Smooth muscle cell (in vitro differentiated cells): ENCODE data around the gene ARHGEF11. TPM values are rescaled to one million over a fixed set of nuclear protein-coding genes. Genes with fewer than 3 reads are reported as not detected.
"Not testable (repeated sequence)": the region's sequence is repeated elsewhere in the genome, so short reads cannot be mapped to it uniquely, and the experiment has no call there.

ENCODE experiments used
- DNase-seq: peaks from one replicate; lab custom pipeline; 2025; ENCODE audit not compliant: unreplicated experiment; lab: John Stamatoyannopoulos, UW
- H2AFZ ChIP-seq: fragments of 200-600 bp; sonication (generic); 2 replicates; pipeline ENCODE4 v1.6.0; 2016; ENCODE audit warnings: antibody characterized with exemption, low read depth, mild to moderate bottlenecking
- H3F3A ChIP-seq: fragments of 200-600 bp; sonication (generic); 2 replicates; pipeline ENCODE4 v1.6.0; 2017; ENCODE audit warnings: antibody characterized with exemption, low read depth
- H3K27ac ChIP-seq: fragments of 200-600 bp; sonication (generic); 2 replicates; pipeline ENCODE4 v1.5.1; 2016; ENCODE audit warnings: low read depth, mild to moderate bottlenecking
- H3K27me3 ChIP-seq: fragments of 200-600 bp; sonication (generic); 2 replicates; pipeline ENCODE4 v1.6.1; 2016; ENCODE audit warnings: low read depth, mild to moderate bottlenecking
- H3K36me3 ChIP-seq: fragments of 200-600 bp; sonication (generic); 2 replicates; pipeline ENCODE4 v1.5.1; 2016; ENCODE audit warnings: low read depth
- H3K4me1 ChIP-seq: fragments of 200-600 bp; sonication (generic); 2 replicates; pipeline ENCODE4 v1.5.1; 2016; ENCODE audit warnings: low read depth
- H3K4me2 ChIP-seq: fragments of 200-600 bp; sonication (generic); 2 replicates; pipeline ENCODE4 v1.6.0; 2016; ENCODE audit warnings: mild to moderate bottlenecking
- H3K4me3 ChIP-seq: fragments of 200-600 bp; sonication (generic); 2 replicates; pipeline ENCODE4 v1.5.1; 2016; ENCODE audit warnings: mild to moderate bottlenecking
- H3K79me2 ChIP-seq: fragments of 200-600 bp; sonication (generic); 2 replicates; pipeline ENCODE4 v1.6.0; 2016; ENCODE audit warnings: low read depth, mild to moderate bottlenecking
- H3K9ac ChIP-seq: fragments of 200-600 bp; sonication (generic); 2 replicates; pipeline ENCODE4 v1.6.0; 2016; ENCODE audit warnings: low read depth
- H3K9me3 ChIP-seq: fragments of 200-600 bp; sonication (generic); replicated peaks from 2 replicates; pipeline ENCODE4 v1.5.1; 2016; ENCODE audit warnings: low read depth
- H4K20me1 ChIP-seq: fragments of 200-600 bp; sonication (generic); 2 replicates; pipeline ENCODE4 v1.6.0; 2016; ENCODE audit warnings: low read depth
- WGBS: methylation state at CpG from one replicate; pipeline ENCODE4 v1.1.7; 2016; ENCODE audit warnings: low lambda C conversion rate; 5-methylcytosine and 5-hydroxymethylcytosine counted together
- polyA plus RNA-seq: library from polyadenylated mRNA; unstranded; fragments of >200 nt; fragmentation: Nextera tagmentation; extraction: Ambion mirVana; gene quantifications from 2 replicates; pipeline ENCODE4 v1.2.1, GENCODE V29; 2016
- total RNA-seq: library from RNA; depleted of rRNA; stranded (reverse); fragments of >200 nt; gene quantifications from 2 replicates; pipeline ENCODE4 v1.2.3, GENCODE V29; 2014
- TF ChIP-seq, protein P1 (sequence below): fragments of 200-600 bp; sonication (generic); IDR thresholded peaks from 2 replicates; pipeline ENCODE4 v1.5.1; 2017; ENCODE audit warnings: borderline replicate concordance, mild to moderate bottlenecking, antibody characterized with exemption; ENCODE audit not compliant: insufficient read depth, poor library complexity, severe bottlenecking

Gene ARHGEF11
- total and polyA plus RNA-seq, 2 experiments from 2014 or later = 15.1 to 20.1 TPM

DNA sequence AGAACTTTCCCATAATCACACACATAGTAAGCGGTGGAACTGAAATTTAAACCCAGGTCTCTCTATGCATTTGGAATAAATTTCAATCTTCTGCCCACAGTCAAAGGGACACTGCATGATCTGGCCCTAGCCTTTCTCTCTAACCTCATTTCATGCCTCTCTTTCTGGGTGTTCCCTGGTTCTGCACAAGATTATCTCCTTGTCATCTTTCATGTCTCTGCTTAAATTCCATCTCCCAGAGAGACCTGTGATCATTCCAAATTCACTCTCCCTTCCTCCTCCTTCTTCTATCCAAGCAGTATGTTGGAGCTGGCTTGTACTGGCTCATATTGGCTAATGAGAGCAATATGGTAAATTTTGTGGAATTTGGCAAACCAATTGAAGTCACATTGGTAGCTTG, 31.9 kb upstream of the ARHGEF11 start:
- H3K27ac ChIP-seq = no peak overlapping the region
- H3K9me3 ChIP-seq = no peaks in the 10 kb centered on the region
- H3F3A ChIP-seq = no peaks in the 10 kb centered on the region
- H3K4me1 ChIP-seq = peaks cover 10% of the 10 kb centered on the region
- no peak overlapping the region for H3K4me2 ChIP-seq
- no peaks in the 10 kb centered on the region for H3K79me2 ChIP-seq
- WGBS = 96% methylated on average over 1 of the region's 1 CpG
- no peak for DNase-seq
- no peaks in the 10 kb centered on the region for H4K20me1 ChIP-seq
- no peaks in the 10 kb centered on the region for H3K36me3 ChIP-seq
- H3K9ac ChIP-seq = no peak overlapping the region
- no peak overlapping the region for H2AFZ ChIP-seq
- TF ChIP-seq, protein P1, sequence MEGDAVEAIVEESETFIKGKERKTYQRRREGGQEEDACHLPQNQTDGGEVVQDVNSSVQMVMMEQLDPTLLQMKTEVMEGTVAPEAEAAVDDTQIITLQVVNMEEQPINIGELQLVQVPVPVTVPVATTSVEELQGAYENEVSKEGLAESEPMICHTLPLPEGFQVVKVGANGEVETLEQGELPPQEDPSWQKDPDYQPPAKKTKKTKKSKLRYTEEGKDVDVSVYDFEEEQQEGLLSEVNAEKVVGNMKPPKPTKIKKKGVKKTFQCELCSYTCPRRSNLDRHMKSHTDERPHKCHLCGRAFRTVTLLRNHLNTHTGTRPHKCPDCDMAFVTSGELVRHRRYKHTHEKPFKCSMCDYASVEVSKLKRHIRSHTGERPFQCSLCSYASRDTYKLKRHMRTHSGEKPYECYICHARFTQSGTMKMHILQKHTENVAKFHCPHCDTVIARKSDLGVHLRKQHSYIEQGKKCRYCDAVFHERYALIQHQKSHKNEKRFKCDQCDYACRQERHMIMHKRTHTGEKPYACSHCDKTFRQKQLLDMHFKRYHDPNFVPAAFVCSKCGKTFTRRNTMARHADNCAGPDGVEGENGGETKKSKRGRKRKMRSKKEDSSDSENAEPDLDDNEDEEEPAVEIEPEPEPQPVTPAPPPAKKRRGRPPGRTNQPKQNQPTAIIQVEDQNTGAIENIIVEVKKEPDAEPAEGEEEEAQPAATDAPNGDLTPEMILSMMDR = no peak
- H3K27me3 ChIP-seq = no peaks in the 10 kb centered on the region
- no peak overlapping the region for H3K4me3 ChIP-seq

DNA sequence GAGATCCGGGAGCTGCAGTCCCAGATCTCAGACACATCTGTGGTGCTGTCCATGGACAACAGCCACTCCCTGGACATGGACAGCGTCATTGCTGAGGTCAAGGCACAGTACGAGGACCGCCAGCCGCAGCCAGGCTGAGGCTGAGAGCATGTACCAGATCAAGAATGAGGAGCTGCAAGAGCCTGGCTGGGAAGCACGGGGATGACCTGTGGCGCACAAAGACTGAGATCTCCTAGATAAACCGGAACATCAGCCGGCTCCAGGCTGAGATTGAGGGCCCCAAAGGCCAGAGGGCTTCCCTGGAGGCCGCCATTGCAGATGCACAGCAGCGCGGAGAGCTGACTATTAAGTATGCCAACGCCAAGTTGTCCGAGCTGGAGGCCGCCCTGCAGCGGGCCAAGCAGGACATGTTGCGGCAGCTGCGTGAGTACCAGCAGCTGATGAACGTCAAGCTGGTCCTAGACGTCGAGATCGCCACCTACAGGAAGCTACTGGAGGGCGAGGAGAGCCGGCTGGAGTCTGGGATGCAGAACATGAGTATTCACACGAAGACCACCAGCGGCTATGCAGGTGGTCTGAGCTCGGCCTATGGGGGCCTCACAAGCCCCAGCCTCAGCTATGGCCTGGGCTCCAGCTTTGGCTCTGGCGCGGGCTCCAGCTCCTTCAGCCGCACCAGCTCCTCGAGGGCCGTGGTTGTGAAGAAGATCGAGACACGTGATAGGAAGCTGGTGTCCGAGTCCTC, 28.6 kb upstream of the ARHGEF11 start:
- Histone ChIP-seq H3K4me3 (no peak overlapping the region), H3K4me1 (no peaks in the 10 kb centered on the region), H3K9ac (no peak overlapping the region), H3K4me2 (peak overlapping the region; percentile 76), H3K36me3 (no peaks in the 10 kb centered on the region), H3K27me3 (no peaks in the 10 kb centered on the region), H3F3A (no peaks in the 10 kb centered on the region), H3K79me2 (no peaks in the 10 kb centered on the region), H3K27ac (no peak overlapping the region), H3K9me3 (no peaks in the 10 kb centered on the region), H2AFZ (peak overlapping the region; percentile 62), H4K20me1 (no peaks in the 10 kb centered on the region)
- WGBS = 46% methylated on average over 35 of the region's 35 CpGs
- peak; percentile 14 for DNase-seq
- TF ChIP-seq, protein P1 = peak; percentile 45

DNA sequence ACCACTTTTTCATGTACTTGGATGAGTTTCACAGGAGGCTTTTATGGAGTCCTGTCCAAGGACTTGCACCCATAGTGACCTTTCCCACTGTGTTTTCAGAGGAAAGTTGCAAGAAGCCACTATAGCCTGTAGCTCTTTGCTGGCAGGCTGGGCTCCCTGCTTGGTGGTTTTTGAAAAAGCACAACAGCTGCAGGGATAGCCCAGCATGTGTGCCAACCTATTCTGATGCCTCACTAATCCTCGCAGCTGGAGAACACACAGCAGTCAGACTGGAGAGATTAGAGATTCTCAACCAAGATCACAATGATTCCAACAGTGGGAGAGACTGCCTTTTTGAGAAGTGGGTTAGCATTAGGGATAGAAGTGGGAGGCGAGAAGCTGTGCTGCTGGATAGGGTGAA, 24.1 kb upstream of the ARHGEF11 start:
- Histone ChIP-seq H3K27me3 (no peaks in the 10 kb centered on the region), H3K36me3 (no peaks in the 10 kb centered on the region), H2AFZ (no peak overlapping the region), H3K79me2 (no peaks in the 10 kb centered on the region), H4K20me1 (no peaks in the 10 kb centered on the region), H3K9me3 (no peaks in the 10 kb centered on the region), H3K4me3 (no peak overlapping the region), H3K27ac (no peak overlapping the region), H3K4me2 (no peak overlapping the region), H3K4me1 (no peaks in the 10 kb centered on the region), H3F3A (no peaks in the 10 kb centered on the region), H3K9ac (no peak overlapping the region)
- WGBS = 89% methylated on average over 2 of the region's 2 CpGs
- DNase-seq = no peak
- TF ChIP-seq, protein P1 = no peak

DNA sequence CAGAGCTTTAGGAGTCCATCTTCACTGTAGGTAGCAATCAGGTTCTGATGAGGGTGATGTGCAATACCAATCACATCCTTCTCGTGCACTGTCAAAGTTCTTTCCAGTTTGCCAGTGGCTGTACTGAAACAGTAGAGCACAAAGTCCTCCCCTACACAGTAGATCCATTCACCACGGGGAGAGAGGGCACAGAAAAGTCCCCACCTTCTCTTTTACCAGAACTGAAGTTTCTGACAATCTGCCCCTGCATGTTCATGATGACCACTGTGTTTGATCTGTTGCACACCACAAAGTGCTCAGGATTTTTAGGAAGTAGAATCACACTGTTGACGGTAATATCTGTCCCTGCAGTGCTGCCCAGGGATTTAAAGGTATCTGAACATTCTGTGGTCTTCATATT, 13.7 kb upstream of the ARHGEF11 start:
- not testable (repeated sequence) for H3F3A ChIP-seq, DNase-seq, H3K9ac ChIP-seq, H3K79me2 ChIP-seq, H4K20me1 ChIP-seq, H3K27ac ChIP-seq, H2AFZ ChIP-seq, H3K36me3 ChIP-seq, H3K4me3 ChIP-seq, H3K4me2 ChIP-seq, H3K4me1 ChIP-seq, H3K27me3 ChIP-seq, H3K9me3 ChIP-seq
- 69% methylated on average over 3 of the region's 3 CpGs for WGBS
